Body of pancreas (tissue), 4 donors: ENCODE results near the gene ZNF614.

ENCODE experiments used
- CTCF ChIP-seq, 7 experiments: fragments of 450-650 bp in 4 of 7; fragments of 200-600 bp in 3 of 7; sonication (generic) in 3 of 7; IDR thresholded peaks; one replicate each; pipeline ENCODE4 v1.5.1; 2016 to 2019; ENCODE audit warnings: antibody characterized with exemption in 7 of 7
- POLR2A ChIP-seq, 3 donors: fragments of 450-650 bp; IDR thresholded peaks; one replicate each; pipeline ENCODE4 v1.6.1; 2016; ENCODE audit warnings: antibody characterized with exemption in 3 of 3, mild to moderate bottlenecking in 2 of 3

- no peak for TF ChIP-seq CTCF (IDR thresholded peaks at IDR 0.05)
- peak in 2 of 3 donors; percentile 76 to 82 for TF ChIP-seq POLR2A (IDR thresholded peaks at IDR 0.05)
Observed at GRCh38 chr19:52028027-52028779, at the start of gene ZNF614.
